Measurements from ENCODE around the gene LYPD6. TPM values are rescaled to one million over a fixed set of nuclear protein-coding genes. Genes with fewer than 3 reads are reported as not detected.

LYPD6 gene
- total RNA-seq, 1 donor from 2014 or later: 0.26 TPM

GRCh38 chr2:149463328-149464002 lies 133.1 kb downstream of the LYPD6 start:
- FAIRE-seq: no peak

DNA sequence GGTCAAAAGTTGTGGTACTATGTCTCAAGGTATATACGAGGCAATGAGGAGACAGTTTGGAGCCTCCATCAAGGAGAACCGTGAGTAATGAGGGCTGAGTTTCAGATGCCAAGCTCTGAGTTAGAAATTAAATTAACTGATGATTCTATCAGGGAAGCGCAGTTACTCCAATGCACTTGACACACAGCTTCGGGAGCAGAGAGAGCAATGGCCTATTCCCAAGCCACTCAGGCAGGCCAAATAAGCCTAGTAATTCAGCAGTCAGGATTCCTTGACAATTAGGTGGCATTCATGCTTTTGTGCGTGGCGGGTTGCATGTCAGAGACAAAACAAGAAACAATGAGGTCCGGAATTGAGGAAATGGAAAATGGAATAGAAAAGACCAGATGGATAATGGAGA lies 134.0 kb downstream of the LYPD6 start:
- no peak for FAIRE-seq
- Histone ChIP-seq H3K4me3 (ENCODE audit: low read depth, low read length) (no peak overlapping the region), H3K27me3 (ENCODE audit: control insufficient read depth, insufficient read depth, low read length) (no peaks in the 10 kb centered on the region), H3K36me3 (ENCODE audit: control insufficient read depth, insufficient read depth, low read length) (no peaks in the 10 kb centered on the region)
- TF ChIP-seq, protein P1, sequence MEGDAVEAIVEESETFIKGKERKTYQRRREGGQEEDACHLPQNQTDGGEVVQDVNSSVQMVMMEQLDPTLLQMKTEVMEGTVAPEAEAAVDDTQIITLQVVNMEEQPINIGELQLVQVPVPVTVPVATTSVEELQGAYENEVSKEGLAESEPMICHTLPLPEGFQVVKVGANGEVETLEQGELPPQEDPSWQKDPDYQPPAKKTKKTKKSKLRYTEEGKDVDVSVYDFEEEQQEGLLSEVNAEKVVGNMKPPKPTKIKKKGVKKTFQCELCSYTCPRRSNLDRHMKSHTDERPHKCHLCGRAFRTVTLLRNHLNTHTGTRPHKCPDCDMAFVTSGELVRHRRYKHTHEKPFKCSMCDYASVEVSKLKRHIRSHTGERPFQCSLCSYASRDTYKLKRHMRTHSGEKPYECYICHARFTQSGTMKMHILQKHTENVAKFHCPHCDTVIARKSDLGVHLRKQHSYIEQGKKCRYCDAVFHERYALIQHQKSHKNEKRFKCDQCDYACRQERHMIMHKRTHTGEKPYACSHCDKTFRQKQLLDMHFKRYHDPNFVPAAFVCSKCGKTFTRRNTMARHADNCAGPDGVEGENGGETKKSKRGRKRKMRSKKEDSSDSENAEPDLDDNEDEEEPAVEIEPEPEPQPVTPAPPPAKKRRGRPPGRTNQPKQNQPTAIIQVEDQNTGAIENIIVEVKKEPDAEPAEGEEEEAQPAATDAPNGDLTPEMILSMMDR (IDR thresholded peaks at IDR 0.05; ENCODE audit: insufficient read depth, low read length, severe bottlenecking): no peak
- no peak for DNase-seq (ENCODE audit: low read depth)

More at GRCh38 chr2:149463328-149464002, 133.1 kb downstream of the LYPD6 start:
- TF ChIP-seq, protein P1 (IDR thresholded peaks at IDR 0.05; ENCODE audit: insufficient read depth, low read length, severe bottlenecking): no peak
- no peaks in the 10 kb centered on the region for H3K27me3 ChIP-seq (ENCODE audit: control insufficient read depth, insufficient read depth, low read length)
- DNase-seq (ENCODE audit: low read depth): no peak
- no peak overlapping the region for H3K4me3 ChIP-seq (ENCODE audit: low read depth, low read length)
- no peaks in the 10 kb centered on the region for H3K36me3 ChIP-seq (ENCODE audit: control insufficient read depth, insufficient read depth, low read length)

DNA sequence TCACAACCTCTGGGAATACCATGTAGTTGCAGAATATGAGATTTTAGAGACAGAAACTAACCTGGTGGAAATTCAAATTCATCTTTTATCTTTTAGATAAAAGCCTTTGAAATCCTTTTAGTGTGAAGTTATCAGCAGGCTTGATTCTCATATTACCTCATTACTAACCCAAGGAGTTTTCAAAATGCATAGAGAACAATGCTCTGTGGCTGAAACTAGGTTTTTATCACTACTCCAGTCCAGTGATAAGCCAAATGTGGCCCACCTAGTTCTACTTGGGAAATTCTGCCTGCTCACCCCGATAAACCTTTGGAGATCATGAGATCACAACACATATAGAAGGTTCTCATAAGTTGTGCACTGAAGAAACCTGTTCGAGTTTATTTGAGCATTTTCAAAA lies 135.5 kb downstream of the LYPD6 start:
- FAIRE-seq: no peak
- H3K27me3 ChIP-seq (ENCODE audit: control insufficient read depth, insufficient read depth, low read length): no peaks in the 10 kb centered on the region
- no peak overlapping the region for H3K4me3 ChIP-seq (ENCODE audit: low read depth, low read length)
- TF ChIP-seq, protein P1 (IDR thresholded peaks at IDR 0.05; ENCODE audit: insufficient read depth, low read length, severe bottlenecking): no peak
- no peak for DNase-seq (ENCODE audit: low read depth)
- H3K36me3 ChIP-seq (ENCODE audit: control insufficient read depth, insufficient read depth, low read length): no peaks in the 10 kb centered on the region

GRCh38 chr2:149466635-149467034 lies 136.2 kb downstream of the LYPD6 start:
- Histone ChIP-seq H3K27me3 (ENCODE audit: control insufficient read depth, insufficient read depth, low read length) (no peaks in the 10 kb centered on the region), H3K4me3 (ENCODE audit: low read depth, low read length) (no peak overlapping the region), H3K36me3 (ENCODE audit: control insufficient read depth, insufficient read depth, low read length) (no peaks in the 10 kb centered on the region)
- TF ChIP-seq, protein P1 (IDR thresholded peaks at IDR 0.05; ENCODE audit: insufficient read depth, low read length, severe bottlenecking): no peak
- DNase-seq (ENCODE audit: low read depth): no peak
- no peak for FAIRE-seq

GRCh38 chr2:149467436-149467835 lies 137.0 kb downstream of the LYPD6 start:
- TF ChIP-seq, protein P1 (IDR thresholded peaks at IDR 0.05; ENCODE audit: insufficient read depth, low read length, severe bottlenecking): no peak
- Histone ChIP-seq H3K4me3 (ENCODE audit: low read depth, low read length) (no peak overlapping the region), H3K36me3 (ENCODE audit: control insufficient read depth, insufficient read depth, low read length) (no peaks in the 10 kb centered on the region), H3K27me3 (ENCODE audit: control insufficient read depth, insufficient read depth, low read length) (no peaks in the 10 kb centered on the region)
- FAIRE-seq (no peak), DNase-seq (ENCODE audit: low read depth) (no peak)

DNA sequence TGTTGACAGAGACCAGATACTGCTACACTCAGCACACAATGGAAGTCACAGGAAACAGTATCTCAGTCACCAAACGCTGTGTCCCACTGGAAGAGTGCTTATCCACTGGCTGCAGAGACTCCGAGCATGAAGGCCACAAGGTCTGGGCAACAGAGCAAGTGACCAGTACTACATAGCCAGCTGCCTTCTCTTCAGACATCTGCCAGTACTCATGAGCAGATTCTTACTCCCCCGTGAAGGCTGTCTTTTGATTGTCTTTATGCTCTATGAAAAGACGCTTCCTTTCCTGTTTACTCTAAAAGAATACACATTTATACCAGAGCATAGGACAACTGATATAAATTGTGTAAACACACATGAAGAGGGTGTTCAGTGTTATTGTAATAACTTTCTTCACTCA lies 138.2 kb downstream of the LYPD6 start:
- no peak for FAIRE-seq
- TF ChIP-seq, protein P1 (IDR thresholded peaks at IDR 0.05; ENCODE audit: insufficient read depth, low read length, severe bottlenecking): no peak
- Histone ChIP-seq H3K4me3 (ENCODE audit: low read depth, low read length) (no peak overlapping the region), H3K27me3 (ENCODE audit: control insufficient read depth, insufficient read depth, low read length) (no peaks in the 10 kb centered on the region), H3K36me3 (ENCODE audit: control insufficient read depth, insufficient read depth, low read length) (no peaks in the 10 kb centered on the region)
- DNase-seq (ENCODE audit: low read depth): no peak
